Glutamatergic neuron (in vitro differentiated cells): ENCODE data around the gene MYO5C. TPM values are rescaled to one million over a fixed set of nuclear protein-coding genes. Genes with fewer than 3 reads are reported as not detected.

ENCODE experiments used
- DNase-seq: peaks from one replicate; pipeline ENCODE4 v3.0.0; 2022
- H3K27ac Mint-ChIP-seq: one replicate; pipeline ENCODE4 v1.8.0; 2020; ENCODE audit warnings: mild to moderate bottlenecking, mixed read lengths, inconsistent platforms; ENCODE audit not compliant: unreplicated experiment
- H3K27me3 Mint-ChIP-seq: one replicate; pipeline ENCODE4 v1.8.0; 2020; ENCODE audit warnings: mild to moderate bottlenecking, moderate library complexity, mixed read lengths, inconsistent platforms; ENCODE audit not compliant: unreplicated experiment
- H3K36me3 Mint-ChIP-seq: one replicate; pipeline ENCODE4 v1.8.0; 2020; ENCODE audit warnings: mild to moderate bottlenecking, mixed read lengths, inconsistent platforms; ENCODE audit not compliant: unreplicated experiment
- H3K4me1 Mint-ChIP-seq: one replicate; pipeline ENCODE4 v1.8.0; 2020; ENCODE audit warnings: mild to moderate bottlenecking, low read depth, mixed read lengths, inconsistent platforms; ENCODE audit not compliant: unreplicated experiment
- H3K4me3 Mint-ChIP-seq: one replicate; pipeline ENCODE4 v1.8.0; 2020; ENCODE audit warnings: mild to moderate bottlenecking, mixed read lengths, inconsistent platforms; ENCODE audit not compliant: unreplicated experiment
- H3K9me3 Mint-ChIP-seq: one replicate; pipeline ENCODE4 v1.8.0; 2020; ENCODE audit warnings: mild to moderate bottlenecking, moderate library complexity, mixed read lengths, inconsistent platforms; ENCODE audit not compliant: unreplicated experiment
- CTCF ChIP-seq: fragments of 200-600 bp; sonication (generic); IDR thresholded peaks from one replicate; pipeline ENCODE4 v1.5.0; 2021; ENCODE audit not compliant: partially characterized antibody, unreplicated experiment
- long read RNA-seq: library from polyadenylated mRNA; unstranded; transcript quantifications from one replicate; pipeline ENCODE4 v2.0.0, GENCODE V29; 2020; ENCODE audit not compliant: unreplicated experiment
- total RNA-seq: library from RNA; stranded (reverse); fragmentation: NEBNext Ultra II Directional; extraction: Animal tissue kit (Norgen Biotek cat#: 25700); gene quantifications from one replicate; pipeline ENCODE4 v1.2.1, GENCODE V29; 2021; ENCODE audit not compliant: unreplicated experiment

MYO5C gene, protein sequence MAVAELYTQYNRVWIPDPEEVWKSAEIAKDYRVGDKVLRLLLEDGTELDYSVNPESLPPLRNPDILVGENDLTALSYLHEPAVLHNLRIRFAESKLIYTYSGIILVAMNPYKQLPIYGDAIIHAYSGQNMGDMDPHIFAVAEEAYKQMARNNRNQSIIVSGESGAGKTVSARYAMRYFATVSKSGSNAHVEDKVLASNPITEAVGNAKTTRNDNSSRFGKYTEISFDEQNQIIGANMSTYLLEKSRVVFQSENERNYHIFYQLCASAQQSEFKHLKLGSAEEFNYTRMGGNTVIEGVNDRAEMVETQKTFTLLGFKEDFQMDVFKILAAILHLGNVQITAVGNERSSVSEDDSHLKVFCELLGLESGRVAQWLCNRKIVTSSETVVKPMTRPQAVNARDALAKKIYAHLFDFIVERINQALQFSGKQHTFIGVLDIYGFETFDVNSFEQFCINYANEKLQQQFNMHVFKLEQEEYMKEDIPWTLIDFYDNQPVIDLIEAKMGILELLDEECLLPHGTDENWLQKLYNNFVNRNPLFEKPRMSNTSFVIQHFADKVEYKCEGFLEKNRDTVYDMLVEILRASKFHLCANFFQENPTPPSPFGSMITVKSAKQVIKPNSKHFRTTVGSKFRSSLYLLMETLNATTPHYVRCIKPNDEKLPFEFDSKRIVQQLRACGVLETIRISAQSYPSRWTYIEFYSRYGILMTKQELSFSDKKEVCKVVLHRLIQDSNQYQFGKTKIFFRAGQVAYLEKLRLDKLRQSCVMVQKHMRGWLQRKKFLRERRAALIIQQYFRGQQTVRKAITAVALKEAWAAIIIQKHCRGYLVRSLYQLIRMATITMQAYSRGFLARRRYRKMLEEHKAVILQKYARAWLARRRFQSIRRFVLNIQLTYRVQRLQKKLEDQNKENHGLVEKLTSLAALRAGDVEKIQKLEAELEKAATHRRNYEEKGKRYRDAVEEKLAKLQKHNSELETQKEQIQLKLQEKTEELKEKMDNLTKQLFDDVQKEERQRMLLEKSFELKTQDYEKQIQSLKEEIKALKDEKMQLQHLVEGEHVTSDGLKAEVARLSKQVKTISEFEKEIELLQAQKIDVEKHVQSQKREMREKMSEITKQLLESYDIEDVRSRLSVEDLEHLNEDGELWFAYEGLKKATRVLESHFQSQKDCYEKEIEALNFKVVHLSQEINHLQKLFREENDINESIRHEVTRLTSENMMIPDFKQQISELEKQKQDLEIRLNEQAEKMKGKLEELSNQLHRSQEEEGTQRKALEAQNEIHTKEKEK (N-terminal part only)
- 0.66 TPM for total RNA-seq
- long read RNA-seq: 0 reads

- DNase-seq: peak; percentile 60
Measured at GRCh38 chr15:52295421-52296001, at the start of gene MYO5C. MYO5C (minus strand) TSS chr15:52295804; CDS start chr15:52295636, 168 bp downstream.

GRCh38 chr15:52344592-52344991 is 49.0 kb upstream of the MYO5C start:
- no peaks in the 10 kb centered on the region for H3K36me3 Mint-ChIP-seq
- H3K4me1 Mint-ChIP-seq: peaks cover 8% of the 10 kb centered on the region
- TF ChIP-seq CTCF: no peak
- DNase-seq: no peak
- no peaks in the 10 kb centered on the region for H3K9me3 Mint-ChIP-seq
- H3K27me3 Mint-ChIP-seq: no peaks in the 10 kb centered on the region
- H3K4me3 Mint-ChIP-seq: no peak overlapping the region
- no peak overlapping the region for H3K27ac Mint-ChIP-seq

More at GRCh38 chr15:52295421-52296001, at the start of gene MYO5C:
- Mint-ChIP-seq H3K4me3 (peak within 1 kb of the TSS; percentile 82), H3K27ac (no peak within 1 kb of the TSS), H3K27me3 (peaks cover 6% of the 10 kb centered on the region), H3K36me3 (no peaks in the 10 kb centered on the region), H3K9me3 (peaks cover 5% of the 10 kb centered on the region), H3K4me1 (no peaks in the 10 kb centered on the region)
- no peak for TF ChIP-seq CTCF

DNA sequence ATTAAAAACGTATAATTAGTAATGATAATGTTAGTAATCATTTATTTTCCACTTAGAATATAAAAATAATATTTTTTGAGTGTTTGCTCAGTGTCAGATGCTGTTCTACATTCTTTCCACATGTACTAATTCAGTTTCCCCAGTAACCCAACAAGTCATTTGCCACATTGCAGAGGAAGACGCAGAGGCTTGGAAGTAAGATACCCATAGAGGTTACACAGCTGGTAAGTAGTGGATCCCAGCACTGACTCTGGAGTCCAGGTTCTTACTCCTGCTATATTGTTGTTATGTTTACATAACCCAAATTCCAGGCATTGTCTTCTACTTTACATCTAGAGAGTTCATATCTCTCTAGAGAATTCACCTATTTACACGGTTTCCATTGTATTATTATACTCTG is 48.2 kb upstream of the MYO5C start:
- Mint-ChIP-seq H3K36me3 (no peaks in the 10 kb centered on the region), H3K4me3 (no peak overlapping the region), H3K4me1 (peaks cover 9% of the 10 kb centered on the region), H3K9me3 (no peaks in the 10 kb centered on the region), H3K27me3 (no peaks in the 10 kb centered on the region), H3K27ac (no peak overlapping the region)
- TF ChIP-seq CTCF: no peak
- DNase-seq: no peak

- Mint-ChIP-seq H3K27ac (peak overlapping the region; percentile 25), H3K36me3 (no peaks in the 10 kb centered on the region), H3K9me3 (no peaks in the 10 kb centered on the region), H3K4me1 (peaks cover 24% of the 10 kb centered on the region), H3K27me3 (peaks cover 2% of the 10 kb centered on the region), H3K4me3 (no peak overlapping the region)
- DNase-seq: peak; percentile 26
- no peak for TF ChIP-seq CTCF
Measured at GRCh38 chr15:52340093-52340492, 44.5 kb upstream of the MYO5C start.
